WTC11 (cell line): ENCODE results near the gene FNDC5. TPM values are rescaled to one million over a fixed set of nuclear protein-coding genes. Genes with fewer than 3 reads are reported as not detected.

Experiments
- ATAC-seq: fragments of 200-7000 bp; cut with Tn5 transposase; 2 replicates; pipeline ENCODE4 v1.10.0; 2021; ENCODE audit warnings: mild to moderate bottlenecking, moderate library complexity
- CTCF ChIA-PET: fragments of 300-600 bp; sonication (Branson Sonifier 250); formaldehyde crosslinking; loops from one replicate; lab custom pipeline; 2021; ENCODE audit warnings: antibody characterized with exemption; lab: Charles Lee
- POLR2A ChIA-PET: fragments of 350-600 bp; sonication (Branson Sonifier 250); formaldehyde crosslinking; loops from one replicate; lab custom pipeline; 2021; ENCODE audit warnings: antibody characterized with exemption; lab: Charles Lee
- DNase-seq: peaks from one replicate; pipeline ENCODE4 v3.0.0; 2021; ENCODE audit warnings: low spot score
- H3K27ac Mint-ChIP-seq: 2 replicates; pipeline ENCODE4 v1.8.0; 2021; ENCODE audit warnings: mixed read lengths
- H3K27me3 Mint-ChIP-seq: 2 replicates; pipeline ENCODE4 v1.8.0; 2021; ENCODE audit warnings: low read depth, mild to moderate bottlenecking, moderate library complexity, mixed read lengths
- H3K36me3 Mint-ChIP-seq: 2 replicates; pipeline ENCODE4 v1.8.0; 2021; ENCODE audit warnings: mixed read lengths
- H3K4me1 Mint-ChIP-seq: 2 replicates; pipeline ENCODE4 v1.8.0; 2022; ENCODE audit warnings: mixed read lengths
- H3K4me3 Mint-ChIP-seq: 2 replicates; pipeline ENCODE4 v1.8.0; 2021; ENCODE audit warnings: mild to moderate bottlenecking, moderate library complexity, mixed read lengths
- H3K9me3 Mint-ChIP-seq: 2 replicates; pipeline ENCODE4 v1.8.0; 2021; ENCODE audit warnings: mixed read lengths
- AR ChIP-seq: fragments of 250-450 bp; sonication (Bioruptor Pico); IDR thresholded peaks from 2 replicates; pipeline ENCODE4 v1.9.0; 2021; ENCODE audit warnings: mild to moderate bottlenecking
- ETV6 ChIP-seq: sonication (generic); formaldehyde crosslinking; IDR thresholded peaks from 2 replicates; pipeline ENCODE4 v1.8.1; 2022; ENCODE audit warnings: mild to moderate bottlenecking, missing genetic modification reagents
- FOXK1 ChIP-seq: sonication (generic); formaldehyde crosslinking; IDR thresholded peaks from 2 replicates; pipeline ENCODE4 v1.8.0; 2022; ENCODE audit warnings: mild to moderate bottlenecking, moderate library complexity, missing genetic modification reagents
- MAX ChIP-seq: sonication (generic); formaldehyde crosslinking; IDR thresholded peaks from 2 replicates; pipeline ENCODE4 v1.8.0; 2022; ENCODE audit warnings: mild to moderate bottlenecking, missing genetic modification reagents
- MLX ChIP-seq: sonication (generic); formaldehyde crosslinking; IDR thresholded peaks from 2 replicates; pipeline ENCODE4 v1.8.1; 2023; ENCODE audit warnings: mild to moderate bottlenecking, missing genetic modification reagents, moderate library complexity
- NFE2L1 ChIP-seq: sonication (generic); formaldehyde crosslinking; IDR thresholded peaks from 2 replicates; pipeline ENCODE4 v1.8.1; 2023; ENCODE audit warnings: missing genetic modification reagents
- NR1H2 ChIP-seq: sonication (generic); formaldehyde crosslinking; IDR thresholded peaks from 2 replicates; pipeline ENCODE4 v1.9.0; 2021; ENCODE audit warnings: mild to moderate bottlenecking, moderate library complexity, missing genetic modification reagents
- OVOL2 ChIP-seq: fragments of 250-450 bp; sonication (Bioruptor Pico); IDR thresholded peaks from 2 replicates; pipeline ENCODE4 v1.9.0; 2021; ENCODE audit warnings: mild to moderate bottlenecking, borderline replicate concordance
- PREB ChIP-seq: sonication (generic); formaldehyde crosslinking; IDR thresholded peaks from 2 replicates; pipeline ENCODE4 v1.8.1; 2022; ENCODE audit warnings: mild to moderate bottlenecking, missing genetic modification reagents, moderate library complexity, borderline replicate concordance
- SMAD3 ChIP-seq: sonication (generic); formaldehyde crosslinking; IDR thresholded peaks from 2 replicates; pipeline ENCODE4 v1.8.0; 2022; ENCODE audit warnings: missing genetic modification reagents, mild to moderate bottlenecking, borderline replicate concordance
- TCF7 ChIP-seq: sonication (generic); formaldehyde crosslinking; IDR thresholded peaks from 2 replicates; pipeline ENCODE4 v1.8.0; 2022; ENCODE audit warnings: mild to moderate bottlenecking, low read depth, missing genetic modification reagents, moderate library complexity
- ZMAT4 ChIP-seq: fragments of 250-450 bp; sonication (Bioruptor Pico); IDR thresholded peaks from 2 replicates; pipeline ENCODE4 v1.9.0; 2021; ENCODE audit warnings: mild to moderate bottlenecking
- ZNF396 ChIP-seq: fragments of 250-450 bp; sonication (Bioruptor Pico); IDR thresholded peaks from 2 replicates; pipeline ENCODE4 v1.8.0; 2021; ENCODE audit warnings: mild to moderate bottlenecking, moderate library complexity, borderline replicate concordance
- ZNF423 ChIP-seq: fragments of 250-450 bp; sonication (Bioruptor Pico); IDR thresholded peaks from 2 replicates; pipeline ENCODE4 v2.1.2; 2022; ENCODE audit warnings: mild to moderate bottlenecking, moderate library complexity
- total RNA-seq: library from RNA; stranded (reverse); gene quantifications from 3 replicates; pipeline ENCODE4 v1.2.3, GENCODE V29; 2021
- TF ChIP-seq, protein P1 (sequence below): sonication (generic); formaldehyde crosslinking; IDR thresholded peaks from 2 replicates; pipeline ENCODE4 v1.8.1; 2023; ENCODE audit warnings: mild to moderate bottlenecking, missing genetic modification reagents
- TF ChIP-seq, protein P2 (sequence below): fragments of 250-450 bp; sonication (Bioruptor Pico); conservative IDR thresholded peaks from 2 replicates; pipeline ENCODE4 v1.9.0; 2021; ENCODE audit warnings: mild to moderate bottlenecking
- TF ChIP-seq, protein P3 (sequence below): sonication (generic); formaldehyde crosslinking; IDR thresholded peaks from 2 replicates; pipeline ENCODE4 v1.8.1; 2023; ENCODE audit warnings: mild to moderate bottlenecking, missing genetic modification reagents, moderate library complexity

Gene FNDC5
- total RNA-seq, 1 experiment from 2014 or later = 1.2 TPM

DNA sequence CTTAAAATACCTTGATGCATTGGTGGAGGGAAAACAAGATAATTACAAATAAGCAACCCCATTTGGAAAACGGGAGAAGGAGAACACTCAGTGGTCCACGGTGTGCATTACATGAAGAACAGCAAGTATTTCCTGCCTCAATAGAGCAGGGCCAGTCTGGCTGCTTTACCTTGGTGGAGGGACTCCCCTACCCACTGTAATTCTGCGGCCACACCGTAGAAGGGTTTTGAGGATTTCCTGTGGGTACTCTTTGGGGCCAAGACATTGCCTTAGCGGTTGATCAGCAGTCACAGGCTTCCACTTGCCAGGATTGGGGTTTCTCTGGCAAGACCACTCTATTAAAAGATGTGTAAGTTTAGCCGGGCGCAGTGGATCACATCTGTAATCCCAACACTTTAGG lies 46.8 kb upstream of the FNDC5 start (continued):
- TF ChIP-seq OVOL2 (CRISPR knock-in tag) = no peak

- H3K27ac Mint-ChIP-seq = no peak overlapping the region
- ATAC-seq (no peak), DNase-seq (no peak)
- CTCF ChIA-PET = interaction anchor here (1.2 to 2.0 kb wide), 2 partner anchors 39 to 170 kb away, joined by 3 to 8 read pairs; no protein-coding TSS in a partner anchor
- H3K9me3 Mint-ChIP-seq = no peaks in the 10 kb centered on the region
- no peaks in the 10 kb centered on the region for H3K36me3 Mint-ChIP-seq
- no peak overlapping the region for H3K4me3 Mint-ChIP-seq
- H3K27me3 Mint-ChIP-seq = peaks cover 4% of the 10 kb centered on the region
- peaks cover 2% of the 10 kb centered on the region; the same call in 1 of the 2 replicates for H3K4me1 Mint-ChIP-seq
- POLR2A ChIA-PET = interaction anchor here (0.7 kb wide), 1 partner anchor 45 kb away, joined by 4 read pairs; no protein-coding TSS in a partner anchor
- no peak for TF ChIP-seq PREB
- TF ChIP-seq MAX (CRISPR knock-in tag) = no peak
- TF ChIP-seq, protein P1, sequence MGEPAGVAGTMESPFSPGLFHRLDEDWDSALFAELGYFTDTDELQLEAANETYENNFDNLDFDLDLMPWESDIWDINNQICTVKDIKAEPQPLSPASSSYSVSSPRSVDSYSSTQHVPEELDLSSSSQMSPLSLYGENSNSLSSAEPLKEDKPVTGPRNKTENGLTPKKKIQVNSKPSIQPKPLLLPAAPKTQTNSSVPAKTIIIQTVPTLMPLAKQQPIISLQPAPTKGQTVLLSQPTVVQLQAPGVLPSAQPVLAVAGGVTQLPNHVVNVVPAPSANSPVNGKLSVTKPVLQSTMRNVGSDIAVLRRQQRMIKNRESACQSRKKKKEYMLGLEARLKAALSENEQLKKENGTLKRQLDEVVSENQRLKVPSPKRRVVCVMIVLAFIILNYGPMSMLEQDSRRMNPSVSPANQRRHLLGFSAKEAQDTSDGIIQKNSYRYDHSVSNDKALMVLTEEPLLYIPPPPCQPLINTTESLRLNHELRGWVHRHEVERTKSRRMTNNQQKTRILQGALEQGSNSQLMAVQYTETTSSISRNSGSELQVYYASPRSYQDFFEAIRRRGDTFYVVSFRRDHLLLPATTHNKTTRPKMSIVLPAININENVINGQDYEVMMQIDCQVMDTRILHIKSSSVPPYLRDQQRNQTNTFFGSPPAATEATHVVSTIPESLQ (CRISPR knock-in tag) = no peak
- TF ChIP-seq, protein P2, sequence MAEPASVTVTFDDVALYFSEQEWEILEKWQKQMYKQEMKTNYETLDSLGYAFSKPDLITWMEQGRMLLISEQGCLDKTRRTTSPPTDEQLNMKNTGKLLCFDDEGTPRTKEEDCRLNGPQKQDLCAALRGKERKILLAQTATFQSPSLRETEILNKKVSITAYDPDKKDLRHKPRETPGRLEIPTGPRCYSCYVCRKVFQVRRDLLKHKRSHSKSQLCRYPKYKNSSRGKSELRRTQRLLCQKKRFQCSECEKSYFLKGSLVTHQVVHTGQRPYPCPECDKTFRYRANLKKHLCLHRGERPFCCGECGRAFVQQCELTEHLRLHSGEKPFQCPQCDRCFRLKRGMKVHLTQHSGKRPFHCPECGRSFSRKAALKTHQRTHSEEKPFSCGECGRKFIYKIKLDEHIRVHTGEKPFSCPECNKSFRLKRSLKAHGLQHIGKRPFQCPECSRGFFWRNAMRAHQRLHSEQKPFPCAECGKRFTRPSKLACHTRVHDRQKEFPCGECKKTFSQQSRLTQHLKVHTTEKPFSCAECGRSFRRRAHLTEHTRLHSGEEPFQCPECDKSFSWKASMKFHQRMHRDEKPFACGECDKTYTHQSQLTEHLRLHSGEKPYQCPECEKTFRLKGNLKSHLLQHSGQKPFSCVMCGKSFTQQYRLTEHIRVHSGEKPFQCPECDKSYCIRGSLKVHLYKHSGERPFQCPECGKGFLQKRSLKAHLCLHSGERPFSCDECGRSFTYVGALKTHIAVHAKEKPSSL (CRISPR knock-in tag) = no peak
- no peak for TF ChIP-seq ZNF423
- TF ChIP-seq ETV6 (CRISPR knock-in tag) = no peak
- no peak for TF ChIP-seq NFE2L1 (CRISPR knock-in tag)
- no peak for TF ChIP-seq AR
- TF ChIP-seq ZMAT4 = no peak
- TF ChIP-seq, protein P3, sequence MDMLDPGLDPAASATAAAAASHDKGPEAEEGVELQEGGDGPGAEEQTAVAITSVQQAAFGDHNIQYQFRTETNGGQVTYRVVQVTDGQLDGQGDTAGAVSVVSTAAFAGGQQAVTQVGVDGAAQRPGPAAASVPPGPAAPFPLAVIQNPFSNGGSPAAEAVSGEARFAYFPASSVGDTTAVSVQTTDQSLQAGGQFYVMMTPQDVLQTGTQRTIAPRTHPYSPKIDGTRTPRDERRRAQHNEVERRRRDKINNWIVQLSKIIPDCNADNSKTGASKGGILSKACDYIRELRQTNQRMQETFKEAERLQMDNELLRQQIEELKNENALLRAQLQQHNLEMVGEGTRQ = no peak
- no peak for TF ChIP-seq SMAD3 (CRISPR knock-in tag)
- TF ChIP-seq NR1H2 (CRISPR knock-in tag) = no peak
- TF ChIP-seq ZNF396 (CRISPR knock-in tag) = no peak
- TF ChIP-seq FOXK1 (CRISPR knock-in tag) = no peak
- no peak for TF ChIP-seq TCF7
- no peak for TF ChIP-seq MLX (CRISPR knock-in tag)
Observed at GRCh38 chr1:32915766-32916706, 45.3 kb upstream of the FNDC5 start.
